PFSK-1 (cell line): ENCODE results near the gene SMIM7.

ENCODE experiments used
- FOXP2 ChIP-seq: optimal IDR thresholded peaks from 2 replicates; pipeline ENCODE3; 2011; ENCODE audit warnings: borderline replicate concordance, control low read depth, inconsistent platforms; ENCODE audit not compliant: insufficient read depth; ENCODE audit errors: extremely low read length, extremely low read depth
- POLR2AphosphoS5 ChIP-seq: IDR thresholded peaks from 2 replicates; pipeline ENCODE4 v1.6.1; 2012; ENCODE audit warnings: low read depth, mild to moderate bottlenecking, control low read depth, low read length, moderate library complexity
- SIN3A ChIP-seq: IDR thresholded peaks from 2 replicates; pipeline ENCODE4 v1.6.1; 2012; ENCODE audit warnings: mild to moderate bottlenecking, low read length, moderate library complexity, borderline replicate concordance; ENCODE audit not compliant: insufficient read depth
- TAF1 ChIP-seq: IDR thresholded peaks from 2 replicates; pipeline ENCODE4 v1.6.1; 2012; ENCODE audit warnings: low read length, control low read depth, borderline replicate concordance; ENCODE audit not compliant: insufficient read depth
- TF ChIP-seq, protein P1 (sequence below), 2 experiments: IDR thresholded peaks; 2 replicates each; pipeline versions ENCODE4 v1.6.1 to v1.8.0; 2011 to 2012; ENCODE audit warnings: low read depth in 2 of 2, low read length in 2 of 2, control low read depth in 1 of 2, inconsistent platforms in 1 of 2, mild to moderate bottlenecking in 1 of 2, moderate library complexity in 1 of 2; ENCODE audit not compliant: insufficient read depth in 1 of 2

SMIM7 gene

DNA sequence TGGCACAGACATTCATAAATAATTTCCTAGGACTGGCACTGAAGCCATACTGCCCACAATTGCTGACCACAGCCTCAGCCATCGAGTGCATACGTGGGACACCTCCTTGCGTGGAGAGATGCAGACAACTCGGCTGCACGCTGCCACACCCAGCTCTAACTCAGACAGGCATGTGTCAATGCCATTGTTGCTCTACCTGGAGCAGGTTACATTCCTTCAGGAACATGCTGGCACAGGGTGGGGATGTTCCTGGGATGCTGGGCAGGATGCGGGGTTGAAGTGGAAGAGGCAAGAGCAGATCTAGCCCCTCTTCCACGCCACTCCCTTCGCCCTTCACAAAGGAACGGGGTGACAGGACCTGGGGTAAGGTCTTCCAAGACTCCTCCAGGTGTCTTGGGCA is 63.5 kb downstream of the SMIM7 start:
- no peak for TF ChIP-seq POLR2AphosphoS5
- no peak for TF ChIP-seq SIN3A
- no peak for TF ChIP-seq FOXP2
- no peak for TF ChIP-seq TAF1
- TF ChIP-seq, protein P1, sequence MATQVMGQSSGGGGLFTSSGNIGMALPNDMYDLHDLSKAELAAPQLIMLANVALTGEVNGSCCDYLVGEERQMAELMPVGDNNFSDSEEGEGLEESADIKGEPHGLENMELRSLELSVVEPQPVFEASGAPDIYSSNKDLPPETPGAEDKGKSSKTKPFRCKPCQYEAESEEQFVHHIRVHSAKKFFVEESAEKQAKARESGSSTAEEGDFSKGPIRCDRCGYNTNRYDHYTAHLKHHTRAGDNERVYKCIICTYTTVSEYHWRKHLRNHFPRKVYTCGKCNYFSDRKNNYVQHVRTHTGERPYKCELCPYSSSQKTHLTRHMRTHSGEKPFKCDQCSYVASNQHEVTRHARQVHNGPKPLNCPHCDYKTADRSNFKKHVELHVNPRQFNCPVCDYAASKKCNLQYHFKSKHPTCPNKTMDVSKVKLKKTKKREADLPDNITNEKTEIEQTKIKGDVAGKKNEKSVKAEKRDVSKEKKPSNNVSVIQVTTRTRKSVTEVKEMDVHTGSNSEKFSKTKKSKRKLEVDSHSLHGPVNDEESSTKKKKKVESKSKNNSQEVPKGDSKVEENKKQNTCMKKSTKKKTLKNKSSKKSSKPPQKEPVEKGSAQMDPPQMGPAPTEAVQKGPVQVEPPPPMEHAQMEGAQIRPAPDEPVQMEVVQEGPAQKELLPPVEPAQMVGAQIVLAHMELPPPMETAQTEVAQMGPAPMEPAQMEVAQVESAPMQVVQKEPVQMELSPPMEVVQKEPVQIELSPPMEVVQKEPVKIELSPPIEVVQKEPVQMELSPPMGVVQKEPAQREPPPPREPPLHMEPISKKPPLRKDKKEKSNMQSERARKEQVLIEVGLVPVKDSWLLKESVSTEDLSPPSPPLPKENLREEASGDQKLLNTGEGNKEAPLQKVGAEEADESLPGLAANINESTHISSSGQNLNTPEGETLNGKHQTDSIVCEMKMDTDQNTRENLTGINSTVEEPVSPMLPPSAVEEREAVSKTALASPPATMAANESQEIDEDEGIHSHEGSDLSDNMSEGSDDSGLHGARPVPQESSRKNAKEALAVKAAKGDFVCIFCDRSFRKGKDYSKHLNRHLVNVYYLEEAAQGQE (IDR thresholded peaks at IDR 0.05; ENCODE audit: insufficient read depth in 1 of 2, low read depth in 2 of 2, low read length in 2 of 2): no peak
